Activated CD4-positive, alpha-beta memory T cell treated with anti-CD3 and anti-CD28 coated beads for 36 hours (primary cell): ENCODE results near the gene CLDN19. TPM values are rescaled to one million over a fixed set of nuclear protein-coding genes. Genes with fewer than 3 reads are reported as not detected.
A peak's percentile ranks its signal among the peaks of the same experiment; 100 is the strongest.

Source experiments
- CTCF ChIA-PET: fragments of 350-600 bp; sonication (Branson Sonifier 250); formaldehyde crosslinking; loops from one replicate; lab custom pipeline; 2021; ENCODE audit warnings: antibody characterized with exemption, inconsistent platforms; lab: Charles Lee
- POLR2A ChIA-PET: fragments of 350-600 bp; sonication (Branson Sonifier 250); formaldehyde crosslinking; loops from one replicate; lab custom pipeline; 2021; ENCODE audit warnings: antibody characterized with exemption; lab: Charles Lee
- DNase-seq: peaks from one replicate; pipeline ENCODE4 v3.0.0-alpha.2; 2020
- H3K27ac Mint-ChIP-seq: one replicate; pipeline ENCODE4 v1.8.0; 2021; ENCODE audit warnings: mixed read lengths
- H3K27me3 Mint-ChIP-seq: one replicate; pipeline ENCODE4 v1.8.0; 2021; ENCODE audit warnings: mixed read lengths
- H3K36me3 Mint-ChIP-seq: one replicate; pipeline ENCODE4 v1.8.0; 2021; ENCODE audit warnings: mixed read lengths
- H3K4me1 Mint-ChIP-seq: one replicate; pipeline ENCODE4 v1.8.0; 2021; ENCODE audit warnings: low read depth, mixed read lengths
- H3K4me3 Mint-ChIP-seq: one replicate; pipeline ENCODE4 v1.8.0; 2021; ENCODE audit warnings: mild to moderate bottlenecking, mixed read lengths
- H3K9me3 Mint-ChIP-seq: one replicate; pipeline ENCODE4 v1.8.0; 2021; ENCODE audit warnings: mixed read lengths
- intact Hi-C: fragments of 100-400 bp; cut with micrococcal nuclease; formaldehyde crosslinking; loops from one replicate; pipeline ENCODE4 v1.15.1; 2023
- total RNA-seq, 2 experiments: library from RNA; stranded (reverse); gene quantifications; one replicate each; pipeline ENCODE4 v1.2.3, GENCODE V29; 2021

Gene CLDN19
- total RNA-seq, 2 experiments from 2014 or later, result not detected

DNA sequence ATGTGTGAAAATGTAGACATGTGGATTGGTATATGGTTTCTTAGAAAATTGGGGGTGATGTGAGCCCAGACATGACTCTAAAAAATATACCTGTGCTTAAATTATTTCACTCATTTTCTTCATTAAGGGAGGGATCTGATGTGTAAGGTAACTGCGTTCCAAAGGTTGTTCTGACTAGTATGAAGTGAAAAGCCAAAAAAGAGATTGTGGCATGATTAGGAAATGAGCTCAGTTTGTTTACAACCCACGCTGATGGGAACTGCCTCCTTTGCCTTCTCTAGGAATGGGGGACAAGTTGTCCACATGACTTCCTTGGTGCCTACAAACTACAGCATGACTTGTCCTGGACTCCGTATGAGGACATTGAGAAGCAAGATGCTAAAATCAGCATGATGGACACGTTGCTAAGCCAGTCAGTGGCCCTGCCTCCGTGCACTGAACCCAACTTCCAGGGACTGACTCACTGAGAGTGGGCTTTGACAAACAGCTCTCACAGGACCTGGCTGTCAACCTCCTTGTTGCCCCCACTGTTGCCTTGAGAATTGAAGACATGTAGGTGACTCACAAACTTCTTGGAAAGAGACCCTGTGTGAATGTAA is 35.0 kb upstream of the CLDN19 start:
- H3K4me3 Mint-ChIP-seq, result no peak overlapping the region
- H3K27ac Mint-ChIP-seq, result peak overlapping the region; percentile 42
- DNase-seq, result no peak
- intact Hi-C loops, result no loop called here
- ChIA-PET POLR2A (no interaction called here), CTCF (no interaction called here)
- no peaks in the 10 kb centered on the region for H3K9me3 Mint-ChIP-seq
- no peaks in the 10 kb centered on the region for H3K27me3 Mint-ChIP-seq
- peaks cover 33% of the 10 kb centered on the region for H3K4me1 Mint-ChIP-seq
- H3K36me3 Mint-ChIP-seq, result peaks cover 40% of the 10 kb centered on the region

DNA sequence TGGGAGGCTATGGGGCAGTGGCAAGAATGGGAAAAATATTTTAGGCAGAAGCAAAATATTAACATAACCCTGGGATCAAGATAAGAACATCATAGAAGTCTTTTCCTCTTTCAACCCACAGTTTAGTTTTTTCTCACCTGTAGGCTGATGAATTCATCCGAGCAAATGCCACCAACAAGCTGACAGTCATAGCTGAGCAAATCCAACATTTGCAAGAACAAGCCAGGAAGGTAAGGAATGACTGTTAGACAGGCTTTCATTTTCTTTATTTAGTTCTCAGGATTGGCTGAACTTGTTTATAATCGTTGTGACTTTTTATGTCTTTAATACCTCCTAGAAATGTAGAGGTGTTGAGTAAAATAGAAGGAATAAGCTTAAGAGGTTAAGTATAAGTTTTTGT is 33.4 kb upstream of the CLDN19 start:
- Mint-ChIP-seq H3K9me3 (no peaks in the 10 kb centered on the region), H3K36me3 (peaks cover 40% of the 10 kb centered on the region), H3K27me3 (no peaks in the 10 kb centered on the region), H3K4me3 (no peak overlapping the region), H3K4me1 (peaks cover 46% of the 10 kb centered on the region), H3K27ac (peak overlapping the region; percentile 47)
- DNase-seq, result no peak
- CTCF ChIA-PET, result interaction anchor here (0.6 to 1.5 kb wide), 5 partner anchors 7 to 300 kb away, joined by 3 to 7 read pairs (median 4); no protein-coding TSS in a partner anchor
- intact Hi-C loops, result no loop called here
- POLR2A ChIA-PET, result interaction anchor here (2.3 kb wide), 1 partner anchor 91 kb away, joined by 7 read pairs; the partner anchor contains the start of gene YBX1

DNA sequence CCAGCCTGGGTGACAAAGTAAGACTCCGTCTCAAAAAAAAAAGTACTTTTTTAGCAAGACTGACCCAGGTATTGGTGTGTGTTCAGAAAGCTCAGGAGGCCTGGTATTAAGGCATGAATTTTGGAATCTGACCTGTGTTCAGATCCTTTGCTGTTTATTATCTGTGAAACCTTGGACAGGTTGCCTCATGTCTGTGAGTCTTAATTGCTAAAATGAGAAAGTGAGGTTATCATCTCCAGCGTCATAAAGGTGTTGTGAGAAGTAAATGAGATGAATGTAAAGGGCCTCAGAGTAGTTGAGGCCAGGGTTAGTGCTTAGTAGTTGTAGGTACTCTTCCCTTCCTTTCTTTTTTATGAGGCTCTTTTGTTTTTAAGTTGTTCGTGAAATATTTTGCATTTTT is 29.8 kb upstream of the CLDN19 start:
- Mint-ChIP-seq H3K27me3 (no peaks in the 10 kb centered on the region), H3K4me3 (no peak overlapping the region), H3K36me3 (peaks cover 20% of the 10 kb centered on the region), H3K9me3 (no peaks in the 10 kb centered on the region), H3K4me1 (peaks cover 47% of the 10 kb centered on the region), H3K27ac (no peak overlapping the region)
- DNase-seq, result no peak
- ChIA-PET CTCF (interaction anchor here (1.2 to 2.0 kb wide), 3 partner anchors 8 to 303 kb away, joined by 3 to 7 read pairs (median 6); partner anchors contain the start of gene ZNF691), POLR2A (no interaction called here)
- intact Hi-C loops, result loop anchor here (5.0 kb wide), 2 partner anchors 152 to 313 kb away; partner anchors contain the start of genes PPCS and ZMYND12

DNA sequence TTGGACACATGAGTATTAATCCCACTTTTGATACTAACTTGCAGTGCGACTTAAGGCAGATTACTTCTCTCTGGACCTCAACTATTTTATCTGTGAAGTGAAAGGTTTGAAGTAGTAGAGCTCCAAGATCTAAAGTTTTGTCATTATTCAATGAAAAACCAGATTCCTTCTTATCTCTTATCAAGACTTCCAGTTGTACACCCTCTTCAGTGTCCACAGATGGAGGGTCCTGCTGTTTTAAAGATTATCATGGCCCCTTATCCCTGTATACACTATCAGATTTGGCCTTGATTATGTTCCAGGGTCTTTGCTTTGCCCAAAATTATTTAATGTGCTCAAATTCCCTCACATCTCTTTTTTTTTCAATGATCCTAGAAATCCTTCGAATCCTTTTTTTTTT is 28.1 kb upstream of the CLDN19 start:
- peaks cover 12% of the 10 kb centered on the region for H3K36me3 Mint-ChIP-seq
- CTCF ChIA-PET, result interaction anchor here (0.9 to 2.0 kb wide), 2 partner anchors 10 to 305 kb away, joined by 5 to 7 read pairs; no protein-coding TSS in a partner anchor
- POLR2A ChIA-PET, result interaction anchor here (2.8 to 3.2 kb wide), 2 partner anchors 79 to 86 kb away, joined by 29 to 32 read pairs; partner anchors contain the start of genes YBX1 and ZNF691

DNA sequence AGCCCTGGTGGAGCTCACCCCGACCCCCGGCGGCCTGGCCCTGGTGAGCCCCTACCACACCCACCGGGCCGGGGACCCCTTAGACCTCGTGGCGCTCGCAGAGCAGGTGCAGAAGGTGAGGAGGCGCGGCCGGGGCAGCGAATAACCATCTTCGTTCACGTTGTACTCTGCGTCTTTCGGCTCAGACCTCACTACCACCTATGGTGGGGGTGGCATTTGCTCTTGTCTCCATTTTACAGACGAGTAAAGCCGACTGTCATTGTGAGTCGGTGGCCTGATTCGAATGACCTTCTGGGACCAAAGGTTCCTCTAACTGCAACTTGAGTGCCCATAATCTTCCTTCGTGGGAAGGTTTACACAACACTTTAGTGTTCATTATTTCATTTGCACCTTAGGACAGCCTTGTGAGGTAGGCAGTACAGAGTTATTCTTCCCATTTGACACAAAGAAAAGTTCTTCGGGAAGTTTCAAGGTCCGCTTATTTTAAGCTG is 27.5 kb upstream of the CLDN19 start:
- Mint-ChIP-seq H3K4me3 (no peak overlapping the region), H3K27ac (peak overlapping the region; percentile 78), H3K4me1 (peaks cover 36% of the 10 kb centered on the region), H3K36me3 (peaks cover 12% of the 10 kb centered on the region), H3K27me3 (no peaks in the 10 kb centered on the region), H3K9me3 (no peaks in the 10 kb centered on the region)
- no peak for DNase-seq
- CTCF ChIA-PET, result interaction anchor here (0.6 to 3.8 kb wide), 11 partner anchors 10 to 405 kb away, joined by 3 to 29 read pairs (median 7); partner anchors contain the start of genes CFAP57, EBNA1BP2, ERMAP and SVBP
- intact Hi-C loops, result loop anchor here (1.0 to 5.0 kb wide), 8 partner anchors 50 to 405 kb away; partner anchors contain the start of genes CFAP57, EBNA1BP2, ERMAP and PPCS
- POLR2A ChIA-PET, result interaction anchor here (0.9 to 3.2 kb wide), 19 partner anchors 9 to 601 kb away, joined by 3 to 32 read pairs (median 4); partner anchors contain the start of genes CCDC30, ELOVL1, ERMAP and PPIH

More for the DNA sequence above, 28.1 kb upstream of the CLDN19 start:
- no peaks in the 10 kb centered on the region for H3K9me3 Mint-ChIP-seq
- H3K27ac Mint-ChIP-seq, result no peak overlapping the region
- intact Hi-C loops, result loop anchor here (5.0 kb wide), 2 partner anchors 154 to 311 kb away; partner anchors contain the start of genes PPCS and ZMYND12
- peaks cover 40% of the 10 kb centered on the region for H3K4me1 Mint-ChIP-seq
- H3K27me3 Mint-ChIP-seq, result no peaks in the 10 kb centered on the region
- H3K4me3 Mint-ChIP-seq, result no peak overlapping the region
- no peak for DNase-seq

DNA sequence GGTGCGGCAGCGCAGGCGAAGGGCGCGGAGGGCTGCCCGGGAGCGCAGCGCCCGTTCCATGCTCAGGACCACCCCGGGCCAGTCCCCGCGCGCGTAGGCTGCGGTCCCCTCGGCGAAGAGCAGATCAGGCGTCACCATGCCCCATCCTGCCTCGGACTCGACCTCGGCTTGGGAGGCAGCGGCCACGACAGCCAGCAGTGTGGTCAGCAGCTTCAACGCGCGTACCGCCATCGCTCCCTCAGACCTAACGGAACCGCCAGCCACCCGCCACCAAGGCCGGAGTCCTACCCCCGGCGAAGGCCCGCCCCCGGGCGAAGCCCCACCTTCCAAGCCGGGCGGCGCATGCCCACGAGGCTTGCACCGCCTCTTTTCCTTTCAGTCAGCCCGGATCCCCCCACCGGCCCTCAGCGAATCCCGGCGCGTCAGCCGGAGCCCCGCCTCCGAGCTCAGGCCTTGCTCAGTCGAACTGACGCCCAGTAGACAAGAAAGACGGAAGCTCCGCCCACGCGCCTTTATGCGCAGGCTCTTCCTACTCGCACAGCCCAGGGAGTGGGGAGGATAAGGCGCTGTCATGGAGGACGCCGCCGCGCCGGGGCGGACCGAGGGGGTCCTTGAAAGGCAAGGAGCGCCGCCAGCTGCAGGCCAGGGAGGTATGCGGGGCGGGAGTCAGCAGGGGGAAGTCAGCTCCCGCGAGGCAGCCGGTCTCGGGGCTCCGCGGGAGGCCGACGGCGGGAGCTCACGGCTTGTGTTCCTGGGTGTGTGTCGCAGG is 26.9 kb upstream of the CLDN19 start, which contains the start of the genes C1orf50 and P3H1:
TSS of gene C1orf50 (plus strand) at position 509 of the 769 bp plus-strand sequence. CDS start at position 572, 63 bp downstream.
TSS of gene P3H1 (minus strand) at position 288 of the 769 bp plus-strand sequence. CDS start at position 231, 57 bp downstream.
- peaks cover 31% of the 10 kb centered on the region for H3K4me1 Mint-ChIP-seq
- no peaks in the 10 kb centered on the region for H3K27me3 Mint-ChIP-seq
- intact Hi-C loops, result loop anchor here (1.0 to 5.0 kb wide), 8 partner anchors 50 to 406 kb away; partner anchors contain the start of genes CFAP57, EBNA1BP2, ERMAP and PPCS
- H3K27ac Mint-ChIP-seq, result peak within 1 kb of the TSS; percentile 78
- ChIA-PET CTCF (interaction anchor here (0.6 to 3.8 kb wide), 15 partner anchors 10 to 849 kb away, joined by 3 to 29 read pairs (median 5); partner anchors contain the start of genes CFAP57, EBNA1BP2, ERMAP and HIVEP3), POLR2A (interaction anchor here (0.8 to 3.2 kb wide), 25 partner anchors 9 to 601 kb away, joined by 3 to 32 read pairs (median 4); partner anchors contain the start of genes CCDC30, CFAP57, EBNA1BP2 and ELOVL1)
- DNase-seq, result peak; percentile 100
- peaks cover 8% of the 10 kb centered on the region for H3K36me3 Mint-ChIP-seq
- H3K4me3 Mint-ChIP-seq, result no peak within 1 kb of the TSS
- no peaks in the 10 kb centered on the region for H3K9me3 Mint-ChIP-seq

DNA sequence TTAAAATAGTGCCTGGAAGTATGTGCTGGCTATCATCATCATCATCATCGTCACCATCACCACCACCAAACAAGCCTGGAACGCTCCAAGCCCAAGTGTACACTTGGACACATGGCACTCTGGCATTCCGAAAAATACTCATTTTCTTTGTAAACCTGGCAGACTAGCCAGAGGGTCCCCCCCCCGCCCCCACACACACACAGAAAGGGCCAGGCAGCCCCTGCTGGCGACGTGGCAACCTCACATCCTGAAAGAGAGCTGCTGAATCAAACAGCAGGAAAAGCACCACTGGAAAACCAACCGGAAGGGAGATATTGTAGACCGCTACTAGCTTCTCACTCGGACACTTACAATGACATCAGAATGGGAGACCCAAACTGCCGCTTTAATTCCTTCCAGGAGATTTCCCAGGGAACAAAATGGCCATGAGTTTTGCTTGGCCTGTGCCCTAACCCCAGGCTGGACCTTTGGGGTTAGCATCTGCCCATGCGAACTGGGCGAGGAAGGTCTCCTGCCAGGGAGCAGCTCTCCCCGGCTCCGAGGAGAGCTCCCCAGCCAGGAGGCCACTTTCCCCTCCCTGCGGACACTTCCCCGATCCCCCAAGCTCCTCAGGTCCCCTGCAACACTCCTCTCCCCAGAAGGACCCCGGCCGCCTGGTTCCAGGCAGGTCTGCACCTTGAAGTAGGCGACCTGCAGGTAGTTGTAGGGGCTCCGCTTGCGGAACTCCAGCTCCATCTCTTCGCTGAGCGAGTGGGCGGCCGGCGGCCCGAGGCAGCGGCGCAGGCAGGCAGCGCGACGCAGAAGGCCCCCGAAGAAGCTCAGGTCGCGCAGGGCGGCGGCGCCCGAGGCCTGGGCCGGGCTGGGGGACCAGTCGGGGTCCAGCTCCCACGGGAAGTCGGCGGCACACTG is 26.1 kb upstream of the CLDN19 start:
- POLR2A ChIA-PET, result interaction anchor here (0.6 to 3.2 kb wide), 23 partner anchors 9 to 1325 kb away, joined by 3 to 32 read pairs (median 4); partner anchors contain the start of genes CFAP57, EBNA1BP2, ELOVL1 and ERMAP
- Mint-ChIP-seq H3K27ac (peak overlapping the region; percentile 67), H3K27me3 (no peaks in the 10 kb centered on the region), H3K36me3 (peaks cover 10% of the 10 kb centered on the region), H3K4me1 (peaks cover 30% of the 10 kb centered on the region), H3K9me3 (no peaks in the 10 kb centered on the region), H3K4me3 (no peak overlapping the region)
- intact Hi-C loops, result loop anchor here (2.0 to 5.0 kb wide), 5 partner anchors 83 to 407 kb away; partner anchors contain the start of genes CFAP57, EBNA1BP2, PPCS and SLC2A1
- DNase-seq, result peak; percentile 62
- CTCF ChIA-PET, result interaction anchor here (0.6 to 3.8 kb wide), 19 partner anchors 8 to 848 kb away, joined by 3 to 29 read pairs (median 4); partner anchors contain the start of genes ERMAP, HIVEP3, PPIH and SVBP

DNA sequence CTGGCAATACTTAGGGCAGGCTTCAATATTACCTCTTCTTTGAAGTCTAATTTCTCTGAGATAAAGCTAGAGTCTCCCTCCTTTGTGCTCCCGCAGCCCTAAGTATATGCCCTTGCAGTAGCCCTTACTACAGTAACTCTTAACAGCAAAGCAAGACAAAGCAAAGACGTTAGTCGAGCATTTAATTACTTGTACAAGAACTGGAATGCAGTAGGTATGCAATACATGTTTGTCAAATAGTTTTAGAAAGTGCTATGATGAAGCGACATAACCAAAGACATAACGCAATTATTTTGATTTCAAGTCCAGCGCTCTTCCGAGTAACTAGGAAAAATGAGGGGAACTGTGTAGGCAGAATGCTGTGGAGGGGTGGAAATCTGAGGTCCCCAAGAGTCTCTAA is 25.2 kb upstream of the CLDN19 start:
- H3K27ac Mint-ChIP-seq, result no peak overlapping the region

DNA sequence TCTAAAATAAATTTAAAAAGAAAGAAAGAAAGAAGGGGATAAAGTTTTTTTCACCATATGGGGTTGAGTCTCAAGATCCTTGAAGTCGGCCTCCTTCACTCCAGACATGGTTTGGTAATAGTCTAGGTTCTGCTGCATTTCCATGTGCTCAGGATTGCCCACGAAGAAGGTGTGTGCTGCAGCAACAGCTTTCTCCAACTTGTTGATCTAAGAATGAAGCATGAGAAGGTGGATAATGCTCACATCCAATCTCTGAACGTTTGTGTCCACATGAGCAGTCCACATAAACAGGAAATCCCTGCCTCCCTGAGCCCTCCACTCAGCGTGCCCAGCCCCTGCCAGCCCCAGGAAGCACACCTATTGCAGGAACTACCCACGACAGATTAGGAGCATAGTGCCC is 22.2 kb upstream of the CLDN19 start:
- ChIA-PET POLR2A (interaction anchor here (0.6 kb wide), 1 partner anchor 84 kb away, joined by 3 read pairs; the partner anchor contains the start of gene ZNF691), CTCF (no interaction called here)
- H3K4me3 Mint-ChIP-seq, result no peak overlapping the region
- H3K36me3 Mint-ChIP-seq, result peaks cover 6% of the 10 kb centered on the region
- DNase-seq, result no peak
- H3K27me3 Mint-ChIP-seq, result no peaks in the 10 kb centered on the region
- peaks cover 2% of the 10 kb centered on the region for H3K4me1 Mint-ChIP-seq
- no peak overlapping the region for H3K27ac Mint-ChIP-seq
- no peaks in the 10 kb centered on the region for H3K9me3 Mint-ChIP-seq
- intact Hi-C loops, result no loop called here

More for the DNA sequence above, 25.2 kb upstream of the CLDN19 start:
- intact Hi-C loops, result loop anchor here (5.0 kb wide), 2 partner anchors 157 to 308 kb away; partner anchors contain the start of genes PPCS and ZMYND12
- no peaks in the 10 kb centered on the region for H3K9me3 Mint-ChIP-seq
- POLR2A ChIA-PET, result interaction anchor here (2.0 to 3.2 kb wide), 4 partner anchors 82 to 107 kb away, joined by 5 to 32 read pairs (median 18); partner anchors contain the start of genes PPIH, YBX1 and ZNF691
- CTCF ChIA-PET, result interaction anchor here (0.9 to 3.8 kb wide), 7 partner anchors 12 to 309 kb away, joined by 4 to 29 read pairs (median 11); no protein-coding TSS in a partner anchor
- H3K4me1 Mint-ChIP-seq, result peaks cover 25% of the 10 kb centered on the region
- no peak for DNase-seq
- H3K36me3 Mint-ChIP-seq, result peaks cover 7% of the 10 kb centered on the region
- no peak overlapping the region for H3K4me3 Mint-ChIP-seq
- no peaks in the 10 kb centered on the region for H3K27me3 Mint-ChIP-seq

DNA sequence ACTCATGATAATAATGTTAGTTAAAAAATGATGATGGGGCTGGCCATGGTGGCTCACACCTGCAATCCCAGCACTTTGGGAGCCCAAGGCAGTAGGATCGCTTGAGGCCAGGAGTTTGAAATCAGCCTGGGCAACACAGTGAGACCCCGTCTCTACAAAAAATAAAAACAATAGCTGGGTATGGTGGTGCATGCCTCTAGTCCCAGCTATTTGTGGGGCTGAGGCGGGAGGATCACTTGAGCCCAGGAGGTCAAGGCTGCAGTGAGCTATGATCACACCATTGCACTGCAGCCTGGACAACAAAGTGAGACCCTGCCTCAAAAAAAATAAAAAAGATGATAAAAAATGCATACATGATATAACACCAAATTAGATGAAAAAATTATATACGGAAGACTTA is 21.5 kb upstream of the CLDN19 start:
- DNase-seq, result no peak
- Mint-ChIP-seq H3K27ac (no peak overlapping the region), H3K9me3 (no peaks in the 10 kb centered on the region), H3K27me3 (no peaks in the 10 kb centered on the region), H3K4me1 (peaks cover 2% of the 10 kb centered on the region), H3K4me3 (no peak overlapping the region), H3K36me3 (peaks cover 13% of the 10 kb centered on the region)
- ChIA-PET POLR2A (no interaction called here), CTCF (no interaction called here)
- intact Hi-C loops, result no loop called here
